ENCODE data around the gene EFNA2.

The EFNA2 gene

GRCh38 chr19:1284293-1284978 is 1.2 kb upstream of the EFNA2 start:
- DNase-seq (ENCODE audit: low spot score): no peak

GRCh38 chr19:1284979-1285736 is 515 bp upstream of the EFNA2 start:
- no peak for DNase-seq (ENCODE audit: low spot score)

DNA sequence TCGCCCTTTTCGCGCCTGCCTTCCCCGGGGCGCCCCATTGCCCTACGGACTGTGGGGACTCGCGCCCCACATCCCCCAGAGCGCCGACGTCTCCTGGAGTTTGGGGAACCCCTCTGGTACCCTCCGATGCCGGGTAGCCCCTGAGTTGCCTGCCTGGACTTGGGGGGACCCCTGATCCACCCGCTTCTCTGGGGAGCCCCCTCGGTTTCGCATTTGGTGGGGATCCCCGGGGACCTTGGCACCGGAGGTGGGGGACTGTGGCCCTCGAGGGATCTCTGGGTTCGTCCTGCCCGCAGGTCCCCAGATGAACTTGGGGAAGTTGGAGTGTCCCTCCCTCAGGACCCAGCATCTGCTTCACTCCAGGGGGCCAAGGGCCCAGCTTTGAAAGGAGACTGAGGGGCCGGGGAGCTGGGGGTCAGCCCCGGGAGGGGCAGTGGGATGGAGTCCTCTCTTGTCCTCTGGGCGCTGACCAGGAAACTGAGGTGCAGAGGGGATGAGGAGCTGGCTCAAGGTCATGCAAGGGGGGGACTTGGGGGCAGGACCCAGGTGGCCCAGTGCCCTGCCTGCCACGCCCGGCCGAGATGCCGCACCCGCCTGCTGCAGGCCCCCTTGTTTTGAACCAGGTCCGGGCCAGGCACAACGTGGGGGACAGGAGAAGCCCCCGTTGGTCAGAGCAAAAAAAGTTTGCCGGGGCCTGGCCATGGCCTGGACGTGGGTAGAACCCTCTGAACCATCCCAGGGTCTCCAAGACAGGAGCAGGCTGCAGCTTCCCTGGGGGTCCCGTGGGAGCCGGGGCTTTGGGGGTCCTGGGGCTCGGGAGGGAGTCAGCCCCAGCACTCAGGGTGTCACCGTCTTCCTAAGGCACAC is 1.0 kb downstream of the EFNA2 start:
- no peak for DNase-seq (ENCODE audit: low spot score)

- no peak for DNase-seq (ENCODE audit: low spot score)
Observed at GRCh38 chr19:1287354-1288225, 1.9 kb downstream of the EFNA2 start.

DNA sequence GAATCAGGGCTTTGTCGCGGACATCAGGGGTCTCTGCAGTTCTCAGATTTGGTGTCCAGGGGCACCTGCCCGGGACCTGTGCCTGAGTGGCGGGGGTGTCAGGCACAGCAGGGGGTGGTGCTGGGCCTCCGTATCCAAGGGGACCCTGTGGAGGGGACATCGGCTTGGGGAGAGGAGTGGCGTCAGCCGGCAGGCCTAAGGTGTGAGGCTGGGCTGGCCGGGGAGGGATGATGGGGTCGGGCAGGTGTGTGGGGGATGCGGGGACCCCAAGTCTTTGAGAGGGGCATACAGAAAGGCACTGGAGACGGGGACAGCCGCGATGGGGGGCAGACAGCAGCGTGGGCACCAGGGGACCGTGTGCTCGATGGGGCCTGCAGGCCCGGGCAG is 2.5 kb downstream of the EFNA2 start:
- DNase-seq (ENCODE audit: low spot score): no peak

- no peak for DNase-seq (ENCODE audit: low spot score)
Observed at GRCh38 chr19:1288833-1289685, 3.4 kb downstream of the EFNA2 start.

- no peak for DNase-seq (ENCODE audit: low spot score)
Observed at GRCh38 chr19:1289686-1290025, 4.0 kb downstream of the EFNA2 start.

DNA sequence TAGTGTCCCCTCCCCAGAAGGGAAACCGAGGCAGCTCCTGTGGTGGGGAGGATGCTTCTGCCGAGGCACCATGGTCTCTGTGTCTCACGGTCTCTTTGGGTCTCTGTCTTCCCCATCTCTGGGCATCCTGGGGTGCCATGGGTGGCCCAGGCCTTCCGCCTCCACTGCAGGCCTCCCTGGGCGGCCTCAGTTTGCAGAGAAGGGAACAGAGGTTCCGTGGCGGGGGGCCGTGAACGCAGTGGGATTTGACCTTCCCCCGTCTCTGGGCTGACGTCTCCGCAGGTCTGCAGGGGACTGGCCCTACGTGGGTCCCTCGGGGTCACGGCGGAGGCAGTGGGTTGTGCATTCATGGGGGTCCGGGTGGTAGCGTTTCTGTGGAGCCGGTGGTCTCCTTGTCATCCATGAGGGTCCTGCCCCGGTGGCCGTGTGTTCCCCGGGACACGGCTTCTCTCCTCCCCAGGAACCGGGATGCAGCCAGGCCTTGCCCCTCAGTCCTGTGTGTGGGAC is 4.6 kb downstream of the EFNA2 start:
- DNase-seq (ENCODE audit: low spot score): no peak

GRCh38 chr19:1290703-1291651 is 5.3 kb downstream of the EFNA2 start:
- no peak for DNase-seq (ENCODE audit: low spot score)

- no peak for DNase-seq (ENCODE audit: low spot score)
Observed at GRCh38 chr19:1291761-1292418, 6.2 kb downstream of the EFNA2 start.

GRCh38 chr19:1292419-1293151 is 6.9 kb downstream of the EFNA2 start:
- DNase-seq (ENCODE audit: low spot score): no peak

GRCh38 chr19:1293782-1294604 is 8.3 kb downstream of the EFNA2 start:
- no peak for DNase-seq (ENCODE audit: low spot score)

DNA sequence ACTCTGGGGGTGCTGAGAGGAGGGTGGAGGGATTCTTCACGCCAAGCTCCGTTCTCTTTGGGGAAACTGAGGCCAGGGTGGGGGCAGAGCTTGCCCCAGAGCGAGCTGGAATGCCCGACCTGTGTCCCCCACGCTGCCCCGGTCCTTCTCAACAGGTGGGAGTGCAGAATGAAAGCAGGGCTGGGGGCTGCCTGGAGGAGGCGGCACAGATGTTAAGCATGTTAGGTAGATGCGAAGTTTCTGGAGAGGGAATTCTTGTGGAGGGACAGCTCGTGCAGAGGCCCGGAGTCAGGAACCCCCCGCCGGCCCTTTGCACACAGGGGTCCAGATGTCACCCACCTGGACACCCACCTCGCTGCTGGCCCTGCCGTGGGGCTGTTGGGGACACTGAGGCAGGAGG is 9.0 kb downstream of the EFNA2 start:
- DNase-seq (ENCODE audit: low spot score): no peak

- DNase-seq (ENCODE audit: low spot score): no peak
Observed at GRCh38 chr19:1295169-1296012, 9.7 kb downstream of the EFNA2 start.

DNA sequence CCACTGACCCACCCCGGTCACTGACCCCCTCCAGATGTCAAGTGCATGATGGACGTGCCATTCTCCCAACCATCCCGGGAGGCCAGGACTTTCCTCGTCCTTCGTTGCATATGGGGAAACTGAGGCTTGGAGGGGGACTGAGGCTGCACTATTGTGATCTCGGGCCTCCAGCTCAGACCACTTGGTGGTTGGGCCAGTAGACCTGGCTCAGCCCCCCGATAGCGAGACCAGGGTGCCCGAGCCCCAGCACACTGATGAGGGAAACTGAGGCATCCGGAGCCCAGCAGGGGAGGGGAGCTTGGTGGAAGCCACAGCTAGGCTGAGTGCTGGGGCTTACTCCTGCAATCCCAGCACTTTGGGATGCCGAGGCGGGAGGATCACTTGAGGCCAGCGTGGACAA is 10.4 kb downstream of the EFNA2 start:
- no peak for DNase-seq (ENCODE audit: low spot score)

- no peak for DNase-seq (ENCODE audit: low spot score)
Observed at GRCh38 chr19:1296575-1297271, 11.1 kb downstream of the EFNA2 start.

Data from cerebellar cortex (tissue), 1 donor.